GM23248 (cell line): Measurements from ENCODE around the gene NDUFB10. TPM values are rescaled to one million over a fixed set of nuclear protein-coding genes. Genes with fewer than 3 reads are reported as not detected.
A peak's percentile ranks its signal among the peaks of the same experiment; 100 is the strongest.
"Not testable (repeated sequence)": the region's sequence is repeated elsewhere in the genome, so short reads cannot be mapped to it uniquely, and the experiment has no call there.

Experiments
- DNase-seq: peaks from one replicate; pipeline ENCODE4 v3.0.0-alpha.2; 2015
- H2AFZ ChIP-seq: fragments of 200-600 bp; sonication (generic); 2 replicates; pipeline ENCODE4 v1.6.1; 2016; ENCODE audit warnings: antibody characterized with exemption
- H3F3A ChIP-seq: fragments of 200-600 bp; sonication (generic); 2 replicates; pipeline ENCODE4 v1.6.1; 2016; ENCODE audit warnings: mild to moderate bottlenecking, antibody characterized with exemption, mixed run types; ENCODE audit not compliant: insufficient read depth
- H3K27ac ChIP-seq: fragments of 200-600 bp; sonication (generic); 2 replicates; pipeline ENCODE4 v1.5.1; 2016; ENCODE audit warnings: mild to moderate bottlenecking
- H3K27me3 ChIP-seq: fragments of 200-600 bp; sonication (generic); replicated peaks from 2 replicates; pipeline ENCODE4 v1.6.1; 2016; ENCODE audit warnings: mild to moderate bottlenecking; ENCODE audit not compliant: insufficient read depth
- H3K36me3 ChIP-seq: fragments of 200-600 bp; sonication (generic); 2 replicates; pipeline ENCODE4 v1.6.1; 2016; ENCODE audit warnings: low read depth, mild to moderate bottlenecking
- H3K4me1 ChIP-seq: fragments of 200-600 bp; sonication (generic); 2 replicates; pipeline ENCODE4 v1.6.1; 2016; ENCODE audit warnings: mild to moderate bottlenecking; ENCODE audit not compliant: insufficient read depth
- H3K4me2 ChIP-seq: fragments of 200-600 bp; sonication (generic); one replicate; pipeline ENCODE4 v1.6.1; 2016; ENCODE audit warnings: mild to moderate bottlenecking; ENCODE audit not compliant: unreplicated experiment
- H3K4me3 ChIP-seq: fragments of 200-600 bp; sonication (generic); 2 replicates; pipeline ENCODE4 v1.5.1; 2016; ENCODE audit warnings: mild to moderate bottlenecking
- H3K79me2 ChIP-seq: fragments of 200-600 bp; sonication (generic); 2 replicates; pipeline ENCODE4 v1.6.1; 2016; ENCODE audit warnings: mild to moderate bottlenecking; ENCODE audit not compliant: insufficient read depth
- H3K9ac ChIP-seq: fragments of 200-600 bp; sonication (generic); 2 replicates; pipeline ENCODE4 v1.6.1; 2016; ENCODE audit warnings: mild to moderate bottlenecking
- H3K9me2 ChIP-seq: fragments of 200-600 bp; sonication (generic); 2 replicates; pipeline ENCODE4 v1.6.1; 2016; ENCODE audit warnings: mixed run types, mild to moderate bottlenecking, moderate library complexity; ENCODE audit not compliant: insufficient read depth
- H3K9me3 ChIP-seq: fragments of 200-600 bp; sonication (generic); one replicate; pipeline ENCODE4 v1.6.1; 2017; ENCODE audit warnings: low read depth
- H4K20me1 ChIP-seq: fragments of 200-600 bp; sonication (generic); 2 replicates; pipeline ENCODE4 v1.6.0; 2016; ENCODE audit not compliant: insufficient read depth
- EZH2 ChIP-seq: fragments of 200-600 bp; sonication (generic); IDR thresholded peaks from 2 replicates; pipeline ENCODE4 v1.6.1; 2018; ENCODE audit warnings: antibody characterized with exemption, mild to moderate bottlenecking; ENCODE audit not compliant: insufficient read depth, poor library complexity, severe bottlenecking
- EZH2phosphoT487 ChIP-seq: fragments of 200-600 bp; sonication (generic); IDR thresholded peaks from 2 replicates; pipeline ENCODE4 v1.6.1; 2018; ENCODE audit warnings: antibody characterized with exemption, moderate library complexity, mild to moderate bottlenecking, low read depth; ENCODE audit not compliant: insufficient read depth
- WGBS, 2 experiments: methylation state at CpG; one replicate each; pipeline ENCODE4 v1.1.6; 2015 to 2017; ENCODE audit warnings: low lambda C conversion rate in 2 of 2, low coverage in 1 of 2; ENCODE audit errors: missing lambda C conversion rate in 2 of 2; 5-methylcytosine and 5-hydroxymethylcytosine counted together
- in situ Hi-C: fragments of 300-500 bp; cut with MboI; formaldehyde crosslinking; loops from 2 replicates; pipeline ENCODE4 v1.15.0; 2020
- polyA plus RNA-seq: library from polyadenylated mRNA; unstranded; fragments of >200 nt; fragmentation: Nextera tagmentation; extraction: Ambion mirVana; gene quantifications from 2 replicates; pipeline ENCODE4 v1.2.1, GENCODE V29; 2016
- total RNA-seq: library from RNA; depleted of rRNA; stranded (reverse); fragments of >200 nt; shearing (Covaris generic); gene quantifications from 2 replicates; pipeline ENCODE4 v1.2.3, GENCODE V29; 2014

Gene NDUFB10
- total and polyA plus RNA-seq, 2 experiments from 2014 or later = 136 to 266 TPM

- H3F3A ChIP-seq = peaks cover 37% of the 10 kb centered on the region
- in situ Hi-C loops = no loop called here
Measured at GRCh38 chr16:1958715-1959268, 546 bp upstream of the NDUFB10 start.

GRCh38 chr16:1960665-1961630, 1.6 kb downstream of the NDUFB10 start:
- Histone ChIP-seq H3K27ac (peak overlapping the region; percentile 50; the same call in 1 of the 2 replicates), H3K4me1 (peaks cover 5% of the 10 kb centered on the region), H3K36me3 (peaks cover 24% of the 10 kb centered on the region), H3K79me2 (peaks cover 61% of the 10 kb centered on the region), H3K9ac (peak overlapping the region; percentile 94), H3K9me2 (no peaks in the 10 kb centered on the region), H3K9me3 (no peaks in the 10 kb centered on the region), H3K27me3 (no peaks in the 10 kb centered on the region), H4K20me1 (no peaks in the 10 kb centered on the region), H2AFZ (no peak overlapping the region), H3F3A (peaks cover 40% of the 10 kb centered on the region), H3K4me3 (peak overlapping the region; percentile 85), H3K4me2 (peak overlapping the region; percentile 82)
- TF ChIP-seq EZH2 = no peak
- TF ChIP-seq EZH2phosphoT487 = no peak
- in situ Hi-C loops = no loop called here
- WGBS, 2 experiments = 62 to 63% methylated on average over 20 of the region's 20 CpGs
- DNase-seq = peak; percentile 51

More at GRCh38 chr16:1958715-1959268, 546 bp upstream of the NDUFB10 start:
- Histone ChIP-seq H3K27ac (no peak overlapping the region), H3K4me1 (no peaks in the 10 kb centered on the region; the same call in 1 of the 2 replicates), H3K9ac (peak overlapping the region; percentile 94), H3K27me3 (no peaks in the 10 kb centered on the region), H3K36me3 (peaks cover 21% of the 10 kb centered on the region), H4K20me1 (no peaks in the 10 kb centered on the region), H3K4me2 (peak overlapping the region; percentile 46), H3K9me3 (no peaks in the 10 kb centered on the region), H2AFZ (peak overlapping the region; percentile 86), H3K4me3 (peak overlapping the region; percentile 85), H3K9me2 (no peaks in the 10 kb centered on the region), H3K79me2 (peaks cover 42% of the 10 kb centered on the region)
- no peak for TF ChIP-seq EZH2phosphoT487
- TF ChIP-seq EZH2 = no peak
- WGBS, 2 experiments = 22 to 23% methylated on average over 12 to 14 of the region's 14 CpGs
- no peak for DNase-seq

GRCh38 chr16:1961651-1962067, 2.3 kb downstream of the NDUFB10 start:
- Histone ChIP-seq H3K9me2 (no peaks in the 10 kb centered on the region), H3K27me3 (no peaks in the 10 kb centered on the region), H3K9ac (no peak overlapping the region), H3K9me3 (no peaks in the 10 kb centered on the region), H4K20me1 (no peaks in the 10 kb centered on the region), H3K4me1 (peaks cover 6% of the 10 kb centered on the region), H3K4me3 (no peak overlapping the region), H2AFZ (no peak overlapping the region), H3K27ac (no peak overlapping the region), H3K36me3 (peaks cover 24% of the 10 kb centered on the region), H3K79me2 (peaks cover 68% of the 10 kb centered on the region), H3F3A (peaks cover 40% of the 10 kb centered on the region), H3K4me2 (no peak overlapping the region)
- peak; percentile 16 for DNase-seq
- in situ Hi-C loops = no loop called here
- TF ChIP-seq EZH2phosphoT487 (no peak), EZH2 (no peak)
- 68 to 71% methylated on average over 6 of the region's 6 CpGs for WGBS, 2 experiments

- WGBS, 2 experiments = 83 to 89% methylated on average over 29 to 37 of the region's 37 CpGs
- Histone ChIP-seq H3K4me3 (peak overlapping the region; percentile 93), H3K9ac (peak overlapping the region; percentile 97; the same call in 1 of the 2 replicates), H3F3A (peaks cover 40% of the 10 kb centered on the region), H3K36me3 (peaks cover 24% of the 10 kb centered on the region), H3K79me2 (peaks cover 73% of the 10 kb centered on the region), H3K27ac (0 out of 2 replicates have a peak overlapping the region, but pooled peaks have one; percentile 91)
- DNase-seq, H3K4me1 ChIP-seq, H2AFZ ChIP-seq, H3K4me2 ChIP-seq, H4K20me1 ChIP-seq, H3K27me3 ChIP-seq, H3K9me3 ChIP-seq, in situ Hi-C loops, H3K9me2 ChIP-seq: not testable (repeated sequence)
Measured at GRCh38 chr16:1962161-1963153, 3.1 kb downstream of the NDUFB10 start.
